ENCODE measurements around the gene ENOSF1.

Gene ENOSF1

GRCh38 chr18:673769-674168 lies 38.7 kb downstream of the ENOSF1 start:
- Histone ChIP-seq H3K4me3 (replicated peaks; ENCODE audit: low read depth, low read length) (no peak overlapping the region), H3K36me3 (ENCODE audit: control insufficient read depth, insufficient read depth, low read length) (peaks cover 24% of the 10 kb centered on the region), H3K27me3 (replicated peaks; ENCODE audit: control insufficient read depth, insufficient read depth, low read length) (no peaks in the 10 kb centered on the region)
- no peak for DNase-seq (ENCODE audit: extremely low read depth, insufficient read length)
- TF ChIP-seq CTCF (IDR thresholded peaks at IDR 0.05; ENCODE audit: insufficient read depth, low read length, poor library complexity, severe bottlenecking): no peak

DNA sequence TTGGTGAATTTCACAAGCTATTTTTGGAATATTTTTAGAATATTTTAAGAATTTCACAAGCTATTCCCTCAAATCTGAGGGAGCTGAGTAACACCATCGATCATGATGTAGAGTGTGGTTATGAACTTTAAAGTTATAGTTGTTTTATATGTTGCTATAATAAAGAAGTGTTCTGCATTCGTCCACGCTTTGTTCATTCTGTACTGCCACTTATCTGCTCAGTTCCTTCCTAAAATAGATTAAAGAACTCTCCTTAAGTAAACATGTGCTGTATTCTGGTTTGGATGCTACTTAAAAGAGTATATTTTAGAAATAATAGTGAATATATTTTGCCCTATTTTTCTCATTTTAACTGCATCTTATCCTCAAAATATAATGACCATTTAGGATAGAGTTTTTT lies 39.1 kb downstream of the ENOSF1 start:
- no peak overlapping the region for H3K4me3 ChIP-seq (replicated peaks; ENCODE audit: low read depth, low read length)
- H3K27me3 ChIP-seq (replicated peaks; ENCODE audit: control insufficient read depth, insufficient read depth, low read length): no peaks in the 10 kb centered on the region
- DNase-seq (ENCODE audit: extremely low read depth, insufficient read length): no peak
- H3K36me3 ChIP-seq (ENCODE audit: control insufficient read depth, insufficient read depth, low read length): peaks cover 23% of the 10 kb centered on the region
- TF ChIP-seq CTCF (IDR thresholded peaks at IDR 0.05; ENCODE audit: insufficient read depth, low read length, poor library complexity, severe bottlenecking): no peak

DNA sequence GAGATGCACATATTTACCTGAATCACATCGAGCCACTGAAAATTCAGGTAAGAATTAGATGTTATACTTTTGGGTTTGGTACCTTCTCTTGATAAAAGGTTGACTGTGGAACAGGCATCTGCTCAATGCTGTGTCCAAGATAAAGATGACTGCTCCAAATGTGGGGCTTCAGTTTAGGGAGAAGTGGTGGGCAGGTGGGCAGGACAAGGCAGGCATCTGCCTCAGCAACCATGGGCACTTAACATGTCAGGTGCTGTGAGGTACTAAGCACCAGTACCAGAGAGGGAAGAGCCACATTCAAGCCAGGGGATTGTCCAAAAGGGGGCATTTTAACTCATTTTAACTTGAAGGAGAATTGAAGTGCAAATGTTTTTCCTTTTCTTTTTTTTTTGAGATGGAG lies 41.0 kb downstream of the ENOSF1 start:
- no peak for TF ChIP-seq CTCF (IDR thresholded peaks at IDR 0.05; ENCODE audit: insufficient read depth, low read length, poor library complexity, severe bottlenecking)
- Histone ChIP-seq H3K36me3 (ENCODE audit: control insufficient read depth, insufficient read depth, low read length) (peaks cover 24% of the 10 kb centered on the region), H3K27me3 (replicated peaks; ENCODE audit: control insufficient read depth, insufficient read depth, low read length) (no peaks in the 10 kb centered on the region), H3K4me3 (replicated peaks; ENCODE audit: low read depth, low read length) (no peak overlapping the region)
- no peak for DNase-seq (ENCODE audit: extremely low read depth, insufficient read length)

GRCh38 chr18:670522-670921 lies 41.9 kb downstream of the ENOSF1 start:
- Histone ChIP-seq H3K36me3 (ENCODE audit: control insufficient read depth, insufficient read depth, low read length) (peaks cover 28% of the 10 kb centered on the region), H3K4me3 (replicated peaks; ENCODE audit: low read depth, low read length) (no peak overlapping the region), H3K27me3 (replicated peaks; ENCODE audit: control insufficient read depth, insufficient read depth, low read length) (no peaks in the 10 kb centered on the region)
- no peak for TF ChIP-seq CTCF (IDR thresholded peaks at IDR 0.05; ENCODE audit: insufficient read depth, low read length, poor library complexity, severe bottlenecking)
- DNase-seq (ENCODE audit: extremely low read depth, insufficient read length): no peak

DNA sequence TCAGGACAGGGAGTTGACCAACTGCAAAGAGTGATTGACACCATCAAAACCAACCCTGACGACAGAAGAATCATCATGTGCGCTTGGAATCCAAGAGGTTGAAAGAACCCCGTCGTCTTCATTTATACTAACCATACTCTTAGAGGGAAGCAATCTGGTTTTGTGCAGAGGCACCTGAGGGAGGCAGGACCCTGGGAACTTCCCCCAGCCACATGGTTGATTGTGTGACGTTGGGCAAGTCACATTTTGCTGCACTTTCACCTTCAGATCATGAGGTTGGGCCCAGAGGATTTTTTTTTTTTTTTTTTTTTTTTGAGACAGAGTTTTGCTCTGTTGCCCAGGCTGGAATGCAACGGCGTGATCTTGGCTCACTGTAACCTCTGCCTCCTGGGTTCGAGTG lies 43.4 kb downstream of the ENOSF1 start:
- no peak for DNase-seq (ENCODE audit: extremely low read depth, insufficient read length)
- TF ChIP-seq CTCF (IDR thresholded peaks at IDR 0.05; ENCODE audit: insufficient read depth, low read length, poor library complexity, severe bottlenecking): no peak
- Histone ChIP-seq H3K27me3 (replicated peaks; ENCODE audit: control insufficient read depth, insufficient read depth, low read length) (no peaks in the 10 kb centered on the region), H3K4me3 (replicated peaks; ENCODE audit: low read depth, low read length) (no peak overlapping the region), H3K36me3 (ENCODE audit: control insufficient read depth, insufficient read depth, low read length) (peaks cover 25% of the 10 kb centered on the region)

- no peaks in the 10 kb centered on the region for H3K27me3 ChIP-seq (replicated peaks; ENCODE audit: control insufficient read depth, insufficient read depth, low read length)
- no peak overlapping the region for H3K4me3 ChIP-seq (replicated peaks; ENCODE audit: low read depth, low read length)
- no peak for DNase-seq (ENCODE audit: extremely low read depth, insufficient read length)
- H3K36me3 ChIP-seq (ENCODE audit: control insufficient read depth, insufficient read depth, low read length): peaks cover 25% of the 10 kb centered on the region
- no peak for TF ChIP-seq CTCF (IDR thresholded peaks at IDR 0.05; ENCODE audit: insufficient read depth, low read length, poor library complexity, severe bottlenecking)
Measured at GRCh38 chr18:668260-668659, 44.2 kb downstream of the ENOSF1 start.

Measured in GM06990 (cell line).